PC-3 (cell line): Measurements from ENCODE around the gene FAM186B. TPM values are rescaled to one million over a fixed set of nuclear protein-coding genes. Genes with fewer than 3 reads are reported as not detected.

Source experiments
- ATAC-seq: fragments of 200-7000 bp; cut with Tn5 transposase; 2 replicates; pipeline ENCODE4 v1.9.1; 2020; ENCODE audit warnings: mild to moderate bottlenecking, moderate library complexity
- BruUV-seq: library from RNA; stranded (reverse); fragments of 400-500 nt; replicated peaks from 2 replicates; lab custom pipeline; 2021; lab: Mats Ljungman, UMichigan
- CTCF ChIA-PET: fragments of 300-600 bp; sonication (Branson Sonifier 250); formaldehyde crosslinking; loops from one replicate; lab custom pipeline; 2022; ENCODE audit warnings: antibody characterized with exemption; lab: Charles Lee
- POLR2A ChIA-PET: fragments of 300-600 bp; sonication (Branson Sonifier 250); formaldehyde crosslinking; loops from one replicate; lab custom pipeline; 2022; ENCODE audit warnings: antibody characterized with exemption; ENCODE audit not compliant: unreplicated experiment; lab: Charles Lee
- DNase-seq: peaks from one replicate; pipeline ENCODE4 v3.0.0-alpha.2; 2015
- H2AFZ ChIP-seq: fragments of 300-600 bp; sonication (generic); 2 replicates; pipeline ENCODE4 v1.6.0; 2016; ENCODE audit warnings: antibody characterized with exemption, low read length
- H3F3A ChIP-seq: fragments of 300-600 bp; sonication (generic); one replicate; pipeline ENCODE4 v1.6.0; 2017; ENCODE audit warnings: antibody characterized with exemption, low read length, control low read depth, mild to moderate bottlenecking; ENCODE audit not compliant: unreplicated experiment
- H3K27ac ChIP-seq: fragments of 300-600 bp; sonication (generic); 2 replicates; pipeline ENCODE4 v1.5.1; 2016; ENCODE audit warnings: mild to moderate bottlenecking, low read length
- H3K27me3 ChIP-seq: fragments of 300-600 bp; sonication (generic); 2 replicates; pipeline ENCODE4 v1.6.1; 2016; ENCODE audit warnings: low read length, mixed read lengths
- H3K36me3 ChIP-seq: fragments of 300-600 bp; sonication (generic); 2 replicates; pipeline ENCODE4 v1.6.1; 2016; ENCODE audit warnings: low read depth, mixed run types, low read length, mixed read lengths
- H3K4me1 ChIP-seq: fragments of 300-600 bp; sonication (generic); 2 replicates; pipeline ENCODE4 v1.5.1; 2016; ENCODE audit warnings: low read length; ENCODE audit not compliant: insufficient read depth
- H3K4me2 ChIP-seq: fragments of 300-600 bp; sonication (generic); 2 replicates; pipeline ENCODE4 v1.6.0; 2016; ENCODE audit warnings: low read length
- H3K4me3 ChIP-seq: fragments of 300-600 bp; sonication (generic); 2 replicates; pipeline ENCODE4 v1.5.1; 2016; ENCODE audit warnings: mild to moderate bottlenecking, low read length, mixed read lengths
- H3K79me2 ChIP-seq: fragments of 300-600 bp; sonication (generic); 2 replicates; pipeline ENCODE4 v1.6.1; 2017; ENCODE audit warnings: low read length, mixed read lengths
- H3K9ac ChIP-seq: fragments of 300-600 bp; sonication (generic); 2 replicates; pipeline ENCODE4 v1.6.0; 2016; ENCODE audit warnings: mild to moderate bottlenecking, low read length
- H3K9me2 ChIP-seq: fragments of 300-600 bp; sonication (generic); replicated peaks from 2 replicates; pipeline ENCODE4 v1.6.1; 2016; ENCODE audit warnings: mixed run types, low read length, mixed read lengths
- H3K9me3 ChIP-seq: fragments of 300-600 bp; sonication (generic); 2 replicates; pipeline ENCODE4 v1.6.1; 2016; ENCODE audit warnings: low read length, mixed read lengths
- H4K20me1 ChIP-seq: fragments of 300-600 bp; sonication (generic); 2 replicates; pipeline ENCODE4 v1.6.1; 2016; ENCODE audit warnings: low read length, mixed read lengths
- EZH2 ChIP-seq: fragments of 300-600 bp; sonication (generic); IDR thresholded peaks from one replicate; pipeline ENCODE4 v1.6.1; 2017; ENCODE audit warnings: antibody characterized with exemption, mild to moderate bottlenecking, low read length; ENCODE audit not compliant: unreplicated experiment
- EZH2phosphoT487 ChIP-seq: fragments of 300-600 bp; sonication (generic); IDR thresholded peaks from 2 replicates; pipeline ENCODE4 v1.6.1; 2018; ENCODE audit warnings: mild to moderate bottlenecking, antibody characterized with exemption, low read length, borderline replicate concordance
- intact Hi-C: fragments of 100-400 bp; cut with micrococcal nuclease; formaldehyde crosslinking; loops from 2 replicates; pipeline ENCODE4 v1.9.0; 2023
- total RNA-seq: library from RNA; depleted of rRNA; stranded (reverse); fragments of >200 nt; gene quantifications from 2 replicates; pipeline ENCODE4 v1.2.3, GENCODE V29; 2014
- TF ChIP-seq, protein P1 (sequence below): fragments of 300-600 bp; sonication (generic); conservative IDR thresholded peaks from 2 replicates; pipeline ENCODE4 v1.5.1; 2017; ENCODE audit warnings: antibody characterized with exemption, low read depth, mild to moderate bottlenecking, low read length

FAM186B gene
- total RNA-seq, 1 experiment from 2014 or later = 0.80 TPM

DNA sequence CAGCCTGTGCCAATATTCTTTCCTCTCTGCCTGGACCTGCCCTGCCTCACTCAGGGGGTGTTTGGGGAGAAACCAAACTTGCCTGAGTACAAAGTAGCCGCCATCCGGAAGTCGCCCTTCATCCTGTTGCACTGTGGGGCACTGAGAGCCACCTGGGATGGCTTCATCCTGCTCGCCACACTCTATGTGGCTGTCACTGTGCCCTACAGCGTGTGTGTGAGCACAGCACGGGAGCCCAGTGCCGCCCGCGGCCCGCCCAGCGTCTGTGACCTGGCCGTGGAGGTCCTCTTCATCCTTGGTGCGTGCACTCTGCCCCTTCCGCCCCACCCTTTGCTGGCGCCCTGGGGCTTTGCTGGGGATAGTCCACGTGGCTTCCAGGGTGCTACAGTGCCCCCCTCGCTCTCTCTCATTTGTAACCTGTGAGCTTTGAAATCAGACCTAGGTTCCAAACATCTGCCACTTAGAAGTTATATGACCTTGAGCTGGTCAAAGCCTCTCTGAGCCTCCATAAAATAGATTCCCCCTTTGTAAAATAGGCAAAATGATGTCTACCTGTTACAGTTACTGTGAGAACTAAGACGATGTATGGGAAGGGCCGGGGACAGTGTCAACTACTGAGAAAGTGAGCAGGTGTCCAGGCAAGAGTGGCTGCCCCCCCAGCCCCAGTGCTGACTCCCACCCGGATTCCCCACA is 62.1 kb downstream of the FAM186B start:
- H3K4me3 ChIP-seq = no peak overlapping the region
- intact Hi-C loops = no loop called here
- no peaks in the 10 kb centered on the region for H3K9me3 ChIP-seq
- H3K9me2 ChIP-seq = no peaks in the 10 kb centered on the region
- H3K9ac ChIP-seq = no peak overlapping the region
- peaks cover 12% of the 10 kb centered on the region for H3K4me1 ChIP-seq
- no peaks in the 10 kb centered on the region for H3K36me3 ChIP-seq
- TF ChIP-seq EZH2phosphoT487 (no peak), EZH2 (no peak)
- TF ChIP-seq, protein P1, sequence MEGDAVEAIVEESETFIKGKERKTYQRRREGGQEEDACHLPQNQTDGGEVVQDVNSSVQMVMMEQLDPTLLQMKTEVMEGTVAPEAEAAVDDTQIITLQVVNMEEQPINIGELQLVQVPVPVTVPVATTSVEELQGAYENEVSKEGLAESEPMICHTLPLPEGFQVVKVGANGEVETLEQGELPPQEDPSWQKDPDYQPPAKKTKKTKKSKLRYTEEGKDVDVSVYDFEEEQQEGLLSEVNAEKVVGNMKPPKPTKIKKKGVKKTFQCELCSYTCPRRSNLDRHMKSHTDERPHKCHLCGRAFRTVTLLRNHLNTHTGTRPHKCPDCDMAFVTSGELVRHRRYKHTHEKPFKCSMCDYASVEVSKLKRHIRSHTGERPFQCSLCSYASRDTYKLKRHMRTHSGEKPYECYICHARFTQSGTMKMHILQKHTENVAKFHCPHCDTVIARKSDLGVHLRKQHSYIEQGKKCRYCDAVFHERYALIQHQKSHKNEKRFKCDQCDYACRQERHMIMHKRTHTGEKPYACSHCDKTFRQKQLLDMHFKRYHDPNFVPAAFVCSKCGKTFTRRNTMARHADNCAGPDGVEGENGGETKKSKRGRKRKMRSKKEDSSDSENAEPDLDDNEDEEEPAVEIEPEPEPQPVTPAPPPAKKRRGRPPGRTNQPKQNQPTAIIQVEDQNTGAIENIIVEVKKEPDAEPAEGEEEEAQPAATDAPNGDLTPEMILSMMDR = no peak
- no peaks in the 10 kb centered on the region for H3F3A ChIP-seq
- no peak overlapping the region for H3K4me2 ChIP-seq
- ATAC-seq = no peak
- CTCF ChIA-PET = no interaction called here
- no peaks in the 10 kb centered on the region for H3K79me2 ChIP-seq
- BruUV-seq = no TSS peak
- H2AFZ ChIP-seq = no peak overlapping the region
- POLR2A ChIA-PET = no interaction called here
- H4K20me1 ChIP-seq = no peaks in the 10 kb centered on the region
- H3K27me3 ChIP-seq = 0 out of 2 replicates have a peak, but pooled peaks cover 3% of the 10 kb centered on the region
- DNase-seq = no peak
- H3K27ac ChIP-seq = no peak overlapping the region

DNA sequence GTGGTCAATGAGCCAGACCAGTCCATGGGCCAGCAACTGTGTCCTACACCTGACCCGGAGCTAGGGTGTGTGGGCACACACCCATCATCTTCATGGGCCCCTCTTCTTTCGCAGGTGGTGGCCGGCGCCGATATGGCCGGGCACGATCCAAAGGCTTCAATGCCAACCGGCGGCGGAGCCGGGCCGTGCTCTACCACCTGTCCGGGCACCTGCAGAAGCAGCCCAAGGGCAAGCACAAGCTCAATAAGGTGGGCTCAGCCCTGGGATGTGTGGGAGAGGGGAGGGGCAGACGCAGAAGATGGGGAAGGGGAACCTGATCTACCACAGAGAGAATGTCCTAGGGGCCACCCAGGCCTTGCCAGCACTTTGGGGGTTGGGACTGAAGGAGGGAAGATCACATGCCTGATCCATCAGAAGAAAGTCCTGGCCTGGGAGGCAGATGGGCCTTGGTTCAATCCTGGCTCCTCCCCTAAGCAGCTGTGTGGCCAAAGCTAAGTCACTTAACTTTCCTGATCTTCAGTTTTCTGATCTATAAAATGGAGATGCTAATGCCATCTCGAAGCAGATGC is 62.8 kb downstream of the FAM186B start:
- H3K79me2 ChIP-seq = no peaks in the 10 kb centered on the region
- ChIA-PET POLR2A (interaction anchor here (0.6 kb wide), 1 partner anchor 182 kb away, joined by 8 read pairs; no protein-coding TSS in a partner anchor), CTCF (no interaction called here)
- H3K9me3 ChIP-seq = no peaks in the 10 kb centered on the region
- H3K9me2 ChIP-seq = no peaks in the 10 kb centered on the region
- H2AFZ ChIP-seq = no peak overlapping the region
- H3K27me3 ChIP-seq = peaks cover 7% of the 10 kb centered on the region; the same call in 1 of the 2 replicates
- ATAC-seq = no peak
- DNase-seq = no peak
- H3K27ac ChIP-seq = no peak overlapping the region
- H3K36me3 ChIP-seq = no peaks in the 10 kb centered on the region
- no peaks in the 10 kb centered on the region for H3F3A ChIP-seq
- H4K20me1 ChIP-seq = no peaks in the 10 kb centered on the region
- no peak overlapping the region for H3K9ac ChIP-seq
- no TSS peak for BruUV-seq
- no peak overlapping the region for H3K4me2 ChIP-seq
- peaks cover 18% of the 10 kb centered on the region for H3K4me1 ChIP-seq
- intact Hi-C loops = no loop called here
- no peak overlapping the region for H3K4me3 ChIP-seq
- TF ChIP-seq EZH2phosphoT487 (no peak), EZH2 (no peak)
- TF ChIP-seq, protein P1 = no peak

DNA sequence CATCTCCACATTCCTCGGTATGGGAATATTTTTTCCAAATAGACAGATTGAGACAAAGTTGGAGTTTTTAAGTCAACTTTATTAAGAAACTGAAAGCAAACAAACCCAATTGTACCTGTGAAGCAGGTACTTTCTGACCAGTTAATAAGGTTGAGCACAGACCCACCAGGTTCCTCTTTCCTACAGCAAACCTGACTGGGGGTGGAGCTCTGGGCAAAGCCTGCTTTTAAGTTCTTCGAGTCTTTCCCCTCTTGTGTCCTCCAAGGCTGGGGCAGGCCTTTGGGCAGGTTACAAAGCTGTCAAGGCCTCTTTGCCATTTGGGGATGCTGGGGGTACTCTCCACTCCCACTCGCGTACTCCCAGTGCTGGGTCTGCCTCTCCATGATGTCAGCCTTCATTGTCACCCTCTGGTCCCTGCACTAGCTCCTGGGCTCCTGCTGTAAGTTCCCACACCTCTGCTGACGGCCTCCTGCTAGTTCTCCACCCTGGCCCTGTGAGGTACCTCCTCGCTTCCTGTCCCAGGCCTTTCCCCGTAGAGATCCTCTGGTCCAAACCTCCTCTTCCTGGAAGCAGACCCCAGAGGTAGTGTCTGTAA is 63.4 kb downstream of the FAM186B start:
- no peak for ATAC-seq
- Histone ChIP-seq H3K4me1 (peaks cover 21% of the 10 kb centered on the region), H3K79me2 (no peaks in the 10 kb centered on the region), H3K9ac (no peak overlapping the region), H3K4me2 (no peak overlapping the region), H3K27ac (no peak overlapping the region), H3K36me3 (no peaks in the 10 kb centered on the region), H3K9me3 (no peaks in the 10 kb centered on the region), H3K27me3 (peaks cover 11% of the 10 kb centered on the region; the same call in 1 of the 2 replicates), H4K20me1 (no peaks in the 10 kb centered on the region), H3K9me2 (no peaks in the 10 kb centered on the region), H3K4me3 (no peak overlapping the region), H2AFZ (no peak overlapping the region), H3F3A (no peaks in the 10 kb centered on the region)
- BruUV-seq = no TSS peak
- intact Hi-C loops = no loop called here
- CTCF ChIA-PET = no interaction called here
- POLR2A ChIA-PET = no interaction called here
- TF ChIP-seq, protein P1 = no peak
- TF ChIP-seq EZH2 (no peak), EZH2phosphoT487 (no peak)
- no peak for DNase-seq
